Tibial nerve (tissue), 4 donors: Measurements from ENCODE around the gene GDPD3.
"Not testable (repeated sequence)": the region's sequence is repeated elsewhere in the genome, so short reads cannot be mapped to it uniquely, and the experiment has no call there.

Experiments used
- EP300 ChIP-seq, 2 donors: sonication (generic); formaldehyde crosslinking; IDR thresholded peaks; one replicate each; pipeline ENCODE4 v1.6.1; 2017; ENCODE audit warnings: antibody characterized with exemption in 2 of 2, mild to moderate bottlenecking in 1 of 2
- POLR2A ChIP-seq, 2 donors: fragments of 450-650 bp; IDR thresholded peaks; one replicate each; pipeline ENCODE4 v1.6.1; 2017; ENCODE audit warnings: antibody characterized with exemption in 2 of 2, mild to moderate bottlenecking in 2 of 2, moderate library complexity in 2 of 2
- TF ChIP-seq, protein P1 (sequence below), 5 experiments: fragments of 200-600 bp in 3 of 5; fragments of 450-650 bp in 2 of 5; sonication (generic) in 3 of 5; IDR thresholded peaks; one replicate each; pipeline ENCODE4 v1.5.1; 2016 to 2019; ENCODE audit warnings: antibody characterized with exemption in 5 of 5, mild to moderate bottlenecking in 3 of 5, moderate library complexity in 2 of 5

DNA sequence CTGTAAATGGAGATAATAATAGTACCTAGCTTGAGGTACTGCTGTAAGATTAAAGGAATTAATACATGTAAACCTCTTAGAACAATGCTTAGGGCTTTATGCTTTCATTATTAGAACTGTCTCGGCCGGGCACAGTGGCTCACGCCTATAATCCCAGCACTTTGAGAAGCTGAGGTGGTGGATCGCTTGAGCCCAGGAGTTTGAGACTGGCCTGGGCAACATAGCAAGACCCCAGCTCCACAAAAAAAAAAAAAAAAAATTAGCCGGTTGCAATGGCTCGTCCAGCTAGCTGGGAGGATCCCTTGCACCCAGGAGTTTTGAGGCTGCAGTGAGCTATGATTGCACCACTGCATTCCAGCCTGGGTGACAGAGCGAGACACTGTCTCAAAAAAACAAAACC lies 1.5 kb upstream of the GDPD3 start:
- not testable (repeated sequence) for TF ChIP-seq POLR2A, EP300 (IDR thresholded peaks at IDR 0.05)
- TF ChIP-seq, protein P1, sequence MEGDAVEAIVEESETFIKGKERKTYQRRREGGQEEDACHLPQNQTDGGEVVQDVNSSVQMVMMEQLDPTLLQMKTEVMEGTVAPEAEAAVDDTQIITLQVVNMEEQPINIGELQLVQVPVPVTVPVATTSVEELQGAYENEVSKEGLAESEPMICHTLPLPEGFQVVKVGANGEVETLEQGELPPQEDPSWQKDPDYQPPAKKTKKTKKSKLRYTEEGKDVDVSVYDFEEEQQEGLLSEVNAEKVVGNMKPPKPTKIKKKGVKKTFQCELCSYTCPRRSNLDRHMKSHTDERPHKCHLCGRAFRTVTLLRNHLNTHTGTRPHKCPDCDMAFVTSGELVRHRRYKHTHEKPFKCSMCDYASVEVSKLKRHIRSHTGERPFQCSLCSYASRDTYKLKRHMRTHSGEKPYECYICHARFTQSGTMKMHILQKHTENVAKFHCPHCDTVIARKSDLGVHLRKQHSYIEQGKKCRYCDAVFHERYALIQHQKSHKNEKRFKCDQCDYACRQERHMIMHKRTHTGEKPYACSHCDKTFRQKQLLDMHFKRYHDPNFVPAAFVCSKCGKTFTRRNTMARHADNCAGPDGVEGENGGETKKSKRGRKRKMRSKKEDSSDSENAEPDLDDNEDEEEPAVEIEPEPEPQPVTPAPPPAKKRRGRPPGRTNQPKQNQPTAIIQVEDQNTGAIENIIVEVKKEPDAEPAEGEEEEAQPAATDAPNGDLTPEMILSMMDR (IDR thresholded peaks at IDR 0.05), result not testable (repeated sequence)
